ENCODE measurements around the gene TRAF7. TPM values are rescaled to one million over a fixed set of nuclear protein-coding genes. Genes with fewer than 3 reads are reported as not detected.
"Not testable (repeated sequence)": the region's sequence is repeated elsewhere in the genome, so short reads cannot be mapped to it uniquely, and the experiment has no call there.

Gene TRAF7
- total RNA-seq, 1 donor from 2014 or later = 38.8 TPM

GRCh38 chr16:2121325-2121724, 34.3 kb upstream of the TRAF7 start:
- Histone ChIP-seq H3K4me1 (peaks cover 72% of the 10 kb centered on the region), H3K4me3 (peak overlapping the region; percentile 9 to 18), H3K27ac (peak overlapping the region; percentile 96)
- intact Hi-C loops (cut with DNase I); H3K36me3 ChIP-seq; H3K9me3 ChIP-seq; DNase-seq (ENCODE audit: extremely low spot score in 2 of 2); H3K27me3 ChIP-seq: not testable (repeated sequence)
- TF ChIP-seq CTCF (IDR thresholded peaks at IDR 0.05) = peak in 1 of 3 experiments; percentile 19

- peak overlapping the region; percentile 9 to 18 for H3K4me3 ChIP-seq
- no peaks in the 10 kb centered on the region for H3K27me3 ChIP-seq
- peak overlapping the region; percentile 96 for H3K27ac ChIP-seq
- no peaks in the 10 kb centered on the region for H3K36me3 ChIP-seq
- intact Hi-C loops (cut with DNase I) = no loop called here
- H3K9me3 ChIP-seq = no peaks in the 10 kb centered on the region
- TF ChIP-seq POLR2AphosphoS5 (IDR thresholded peaks at IDR 0.05; ENCODE audit: insufficient read depth in 1 of 2, low read depth in 1 of 2) (no peak), CTCF (IDR thresholded peaks at IDR 0.05) (no peak), POLR2A (IDR thresholded peaks at IDR 0.05) (no peak)
- DNase-seq (ENCODE audit: extremely low spot score in 2 of 2) = no peak
- H3K4me1 ChIP-seq = peaks cover 72% of the 10 kb centered on the region
Measured at GRCh38 chr16:2121853-2122252, 33.7 kb upstream of the TRAF7 start.

- TF ChIP-seq CTCF (IDR thresholded peaks at IDR 0.05) (no peak), POLR2AphosphoS5 (IDR thresholded peaks at IDR 0.05; ENCODE audit: insufficient read depth in 1 of 2, low read depth in 1 of 2) (no peak), POLR2A (IDR thresholded peaks at IDR 0.05) (no peak)
- H3K27me3 ChIP-seq = no peaks in the 10 kb centered on the region
- DNase-seq (ENCODE audit: extremely low spot score in 2 of 2) = no peak
- H3K27ac ChIP-seq = peak overlapping the region; percentile 96
- H3K36me3 ChIP-seq = no peaks in the 10 kb centered on the region
- no peaks in the 10 kb centered on the region for H3K9me3 ChIP-seq
- no peak overlapping the region for H3K4me3 ChIP-seq
- peaks cover 72% of the 10 kb centered on the region for H3K4me1 ChIP-seq
- intact Hi-C loops (cut with DNase I) = no loop called here
Measured at GRCh38 chr16:2122429-2122828, 33.2 kb upstream of the TRAF7 start.

- H3K9me3 ChIP-seq; H3K27me3 ChIP-seq; DNase-seq (ENCODE audit: extremely low spot score in 2 of 2); H3K36me3 ChIP-seq; intact Hi-C loops (cut with DNase I): not testable (repeated sequence)
- H3K27ac ChIP-seq = peak overlapping the region; percentile 96
- peak in 1 of 2 donors; percentile 33 for TF ChIP-seq POLR2AphosphoS5 (IDR thresholded peaks at IDR 0.05; ENCODE audit: insufficient read depth in 1 of 2, low read depth in 1 of 2)
- H3K4me3 ChIP-seq = peak overlapping the region in 1 of 2 donors; percentile 45
- H3K4me1 ChIP-seq = peaks cover 74% of the 10 kb centered on the region
Measured at GRCh38 chr16:2122934-2123683, 32.5 kb upstream of the TRAF7 start.

- H3K27me3 ChIP-seq; H3K9me3 ChIP-seq; intact Hi-C loops (cut with DNase I); H3K36me3 ChIP-seq; DNase-seq (ENCODE audit: extremely low spot score in 2 of 2): not testable (repeated sequence)
- peak overlapping the region; percentile 30 to 45 for H3K4me3 ChIP-seq
- peak in 1 of 2 donors; percentile 3 for TF ChIP-seq POLR2AphosphoS5 (IDR thresholded peaks at IDR 0.05; ENCODE audit: insufficient read depth in 1 of 2, low read depth in 1 of 2)
- H3K27ac ChIP-seq = peak overlapping the region; percentile 96
- peaks cover 80% of the 10 kb centered on the region for H3K4me1 ChIP-seq
Measured at GRCh38 chr16:2123706-2124376, 31.7 kb upstream of the TRAF7 start.

- H3K27me3 ChIP-seq; DNase-seq (ENCODE audit: extremely low spot score in 2 of 2); H3K36me3 ChIP-seq; intact Hi-C loops (cut with DNase I); H3K9me3 ChIP-seq: not testable (repeated sequence)
- peak overlapping the region; percentile 30 to 45 for H3K4me3 ChIP-seq
- peaks cover 82% of the 10 kb centered on the region for H3K4me1 ChIP-seq
- peak overlapping the region; percentile 96 for H3K27ac ChIP-seq
Measured at GRCh38 chr16:2124377-2124693, 31.2 kb upstream of the TRAF7 start.
